T-cell (primary cell): ENCODE results near the gene SLC25A10. TPM values are rescaled to one million over a fixed set of nuclear protein-coding genes. Genes with fewer than 3 reads are reported as not detected.

ENCODE experiments used
- ATAC-seq, 4 experiments: fragments of 200-7000 bp in 3 of 4; fragments of 150-1000 bp in 1 of 4; cut with Tn5 transposase; replicated peaks in 1 of 4; 1 replicate in 3 of 4; 2 replicates in 1 of 4; pipeline ENCODE4 v1.10.0; 2021; ENCODE audit warnings: moderate library complexity in 3 of 4, mild to moderate bottlenecking in 2 of 4, moderate number of reproducible peaks in 1 of 4
- CTCF ChIA-PET, 2 donors: fragments of 300-600 bp; sonication (Branson Sonifier 250); formaldehyde crosslinking; loops; one replicate each; lab custom pipeline; 2022; ENCODE audit warnings: antibody characterized with exemption in 2 of 2; lab: Charles Lee
- POLR2A ChIA-PET, 2 donors: fragments of 300-600 bp; sonication (Branson Sonifier 250); formaldehyde crosslinking; loops; one replicate each; lab custom pipeline; 2022; ENCODE audit warnings: antibody characterized with exemption in 2 of 2; lab: Charles Lee
- DNase-seq, 35 experiments: peaks; one replicate each; pipeline versions ENCODE4 v3.0.0 to v3.0.0-alpha.2; 2013 to 2023
- H3K27ac ChIP-seq: one replicate; pipeline ENCODE4 v1.5.1; 2013; ENCODE audit warnings: low read length
- H3K27me3 ChIP-seq, 2 experiments: replicated peaks in 1 of 2; 1 replicate in 1 of 2; 2 replicates in 1 of 2; pipeline versions ENCODE4 v1.6.1 to v1.7.0; 2013; ENCODE audit warnings: low read length in 1 of 2, mixed read lengths in 1 of 2; ENCODE audit not compliant: control insufficient read depth in 2 of 2, insufficient read depth in 2 of 2; ENCODE audit errors: extremely low read depth in 1 of 2
- H3K36me3 ChIP-seq, 2 donors: 1 replicate in 1 of 2; 2 replicates in 1 of 2; pipeline versions ENCODE4 v1.6.1 to v1.7.0; 2013; ENCODE audit warnings: low read length in 1 of 2; ENCODE audit not compliant: control insufficient read depth in 2 of 2, insufficient read depth in 1 of 2; ENCODE audit errors: extremely low read depth in 1 of 2
- H3K4me1 ChIP-seq, 2 experiments: 1 replicate in 1 of 2; 2 replicates in 1 of 2; pipeline versions ENCODE4 v1.6.1 to v1.7.0; 2013; ENCODE audit warnings: low read length in 2 of 2, mixed read lengths in 1 of 2; ENCODE audit not compliant: insufficient read depth in 2 of 2, control insufficient read depth in 1 of 2; ENCODE audit errors: extremely low read depth in 1 of 2
- H3K4me3 ChIP-seq, 2 donors: 1 replicate in 1 of 2; 2 replicates in 1 of 2; pipeline versions ENCODE4 v1.5.1 to v1.7.0; 2013; ENCODE audit warnings: mild to moderate bottlenecking in 2 of 2, low read length in 1 of 2, moderate library complexity in 1 of 2; ENCODE audit not compliant: control insufficient read depth in 1 of 2; ENCODE audit errors: extremely low read depth in 1 of 2
- H3K9me3 ChIP-seq: 2 replicates; pipeline ENCODE4 v1.7.0; 2013
- H3K27ac Mint-ChIP-seq, 2 donors: one replicate each; pipeline ENCODE4 v1.8.0; 2020 to 2021; ENCODE audit warnings: mild to moderate bottlenecking in 2 of 2, mixed read lengths in 2 of 2
- H3K27me3 Mint-ChIP-seq, 2 donors: one replicate each; pipeline ENCODE4 v1.8.0; 2021 to 2022; ENCODE audit warnings: mixed read lengths in 2 of 2
- H3K36me3 Mint-ChIP-seq: one replicate; pipeline ENCODE4 v1.8.0; 2021; ENCODE audit warnings: mixed read lengths
- H3K4me1 Mint-ChIP-seq, 3 donors: one replicate each; pipeline ENCODE4 v1.8.0; 2020 to 2022; ENCODE audit warnings: mixed read lengths in 3 of 3, mild to moderate bottlenecking in 1 of 3
- H3K4me3 Mint-ChIP-seq, 3 donors: one replicate each; pipeline ENCODE4 v1.8.0; 2020 to 2022; ENCODE audit warnings: mild to moderate bottlenecking in 3 of 3, mixed read lengths in 3 of 3, moderate library complexity in 3 of 3
- H3K9me3 Mint-ChIP-seq, 3 donors: one replicate each; pipeline ENCODE4 v1.8.0; 2020 to 2022; ENCODE audit warnings: mixed read lengths in 3 of 3
- WGBS: methylation state at CpG from one replicate; pipeline ENCODE4 v1.1.5; 2013; ENCODE audit warnings: missing lambda C conversion rate; ENCODE audit not compliant: insufficient coverage; 5-methylcytosine and 5-hydroxymethylcytosine counted together
- total RNA-seq, 35 experiments: library from RNA in 6 of 35; stranded (reverse) in 6 of 35; fragments of 120-200 nt in 1 of 35; gene quantifications; one replicate each; pipeline versions ENCODE4 v1.2.1 to v1.2.4 and lab custom pipeline; 2013 to 2026

SLC25A10 gene
- total RNA-seq, 5 donors from 2014 or later (not counting 1 experiment from before 2014, with no cell fraction given), result 3.3 to 8.3 (median 7.4) TPM

GRCh38 chr17:81680150-81680549 lies 31.9 kb upstream of the SLC25A10 start:
- CTCF ChIA-PET, result no interaction called here

DNA sequence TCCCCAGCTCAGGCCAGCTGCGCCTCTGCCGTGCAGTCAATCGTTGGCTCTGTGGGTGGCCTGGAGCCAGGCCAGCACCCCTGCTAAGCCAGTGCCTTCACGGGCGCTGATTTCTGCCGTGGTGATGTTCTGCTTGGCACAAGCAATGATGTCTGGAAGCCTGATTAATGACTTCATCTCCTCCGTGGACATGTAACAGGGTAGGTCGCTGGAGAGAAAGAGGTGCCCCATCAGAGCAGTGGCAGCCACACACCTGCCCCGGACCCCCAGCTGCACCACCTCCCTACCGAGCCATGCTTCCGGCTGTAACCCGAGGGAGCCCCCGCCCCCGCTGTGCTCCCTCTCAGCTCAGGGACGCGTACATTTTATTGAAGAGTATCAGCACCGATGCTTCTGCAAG lies 30.4 kb upstream of the SLC25A10 start:
- Mint-ChIP-seq H3K27me3 (no peaks in the 10 kb centered on the region), H3K9me3 (no peaks in the 10 kb centered on the region), H3K4me3 (peak overlapping the region in 1 of 3 donors; percentile 92), H3K27ac (no peak overlapping the region), H3K36me3 (peaks cover 7% of the 10 kb centered on the region), H3K4me1 (peaks cover 31 to 38% (median 33%) of the 10 kb centered on the region in 3 donors)
- DNase-seq (no peak), ATAC-seq (no peak)
- Histone ChIP-seq H3K27me3 (no peaks in the 10 kb centered on the region), H3K4me3 (no peak overlapping the region), H3K27ac (no peak overlapping the region), H3K36me3 (peaks cover 1 to 11% of the 10 kb centered on the region in 2 donors), H3K9me3 (no peaks in the 10 kb centered on the region), H3K4me1 (peaks cover 9 to 38% of the 10 kb centered on the region in 2 experiments)
- ChIA-PET POLR2A (interaction anchor here in 1 of 2 donors (1.6 kb wide), 1 partner anchor 10 kb away, joined by 3 read pairs; no protein-coding TSS in a partner anchor), CTCF (no interaction called here)
- WGBS, result 93% methylated on average over 12 of the region's 17 CpGs

More at GRCh38 chr17:81680150-81680549, 31.9 kb upstream of the SLC25A10 start:
- H3K9me3 ChIP-seq, result no peaks in the 10 kb centered on the region
- H3K27me3 Mint-ChIP-seq, result no peaks in the 10 kb centered on the region
- no peaks in the 10 kb centered on the region for H3K9me3 Mint-ChIP-seq
- no peak overlapping the region for H3K27ac Mint-ChIP-seq
- POLR2A ChIA-PET, result no interaction called here
- no peak overlapping the region for H3K4me3 Mint-ChIP-seq
- H3K27ac ChIP-seq, result no peak overlapping the region
- no peaks in the 10 kb centered on the region for H3K27me3 ChIP-seq
- no peak overlapping the region for H3K4me3 ChIP-seq
- WGBS, result 96% methylated on average over 9 of the region's 11 CpGs
- peaks cover 7 to 27% of the 10 kb centered on the region in 2 experiments for H3K4me1 ChIP-seq
- DNase-seq (no peak), ATAC-seq (no peak)
- H3K36me3 ChIP-seq, result peaks cover 0 to 3% of the 10 kb centered on the region in 2 donors
- peaks cover 29 to 35% (median 33%) of the 10 kb centered on the region in 3 donors for H3K4me1 Mint-ChIP-seq
- H3K36me3 Mint-ChIP-seq, result peaks cover 3% of the 10 kb centered on the region

- no peak for ATAC-seq
- no peaks in the 10 kb centered on the region for H3K9me3 ChIP-seq
- Mint-ChIP-seq H3K4me1 (peaks cover 39 to 46% (median 40%) of the 10 kb centered on the region in 3 donors), H3K9me3 (no peaks in the 10 kb centered on the region), H3K27me3 (no peaks in the 10 kb centered on the region), H3K4me3 (peak overlapping the region; percentile 90 to 98 (median 92)), H3K27ac (peak overlapping the region; percentile 19 to 22), H3K36me3 (peaks cover 16% of the 10 kb centered on the region)
- ChIA-PET POLR2A (interaction anchor here (0.5 to 1.6 kb wide), 3 partner anchors 12 to 340 kb away, joined by 3 to 4 read pairs (median 3); partner anchors contain the start of gene CENPX (in 1 of the 2)), CTCF (interaction anchor here in 1 of 2 donors (1.1 kb wide), 1 partner anchor 22 kb away, joined by 3 read pairs; no protein-coding TSS in a partner anchor)
- H3K4me1 ChIP-seq, result peaks cover 9 to 41% of the 10 kb centered on the region in 2 experiments
- no peaks in the 10 kb centered on the region for H3K27me3 ChIP-seq
- peak overlapping the region; percentile 71 to 97 for H3K4me3 ChIP-seq
- WGBS, result 47% methylated on average over 19 of the region's 19 CpGs
- DNase-seq, result no peak
- no peak overlapping the region for H3K27ac ChIP-seq
- peaks cover 8 to 20% of the 10 kb centered on the region in 2 donors for H3K36me3 ChIP-seq
Measured at GRCh38 chr17:81682565-81683207, 29.4 kb upstream of the SLC25A10 start.

- WGBS, result under 1% methylated on average over 30 of the region's 37 CpGs
- Histone ChIP-seq H3K4me1 (peaks cover 9 to 41% of the 10 kb centered on the region in 2 experiments), H3K4me3 (peak overlapping the region; percentile 71 to 97), H3K27me3 (no peaks in the 10 kb centered on the region), H3K27ac (peak overlapping the region; percentile 35), H3K36me3 (peaks cover 8 to 24% of the 10 kb centered on the region in 2 donors), H3K9me3 (no peaks in the 10 kb centered on the region)
- Mint-ChIP-seq H3K4me3 (peak overlapping the region; percentile 90 to 98 (median 92)), H3K9me3 (no peaks in the 10 kb centered on the region), H3K36me3 (peaks cover 16% of the 10 kb centered on the region), H3K4me1 (peaks cover 39 to 45% (median 40%) of the 10 kb centered on the region in 3 donors), H3K27me3 (no peaks in the 10 kb centered on the region), H3K27ac (peak overlapping the region; percentile 19 to 22)
- ChIA-PET POLR2A (interaction anchor here (0.5 to 1.6 kb wide), 5 partner anchors 12 to 339 kb away, joined by 3 to 4 read pairs (median 3); partner anchors contain the start of gene CENPX (in 1 of the 2)), CTCF (interaction anchor here in 1 of 2 donors (0.5 to 1.1 kb wide), 2 partner anchors 23 to 33 kb away, joined by 3 to 7 read pairs; no protein-coding TSS in a partner anchor)
- DNase-seq, result peak in 1 of 35 experiments; percentile 20
- ATAC-seq, result peak; percentile 24 to 33 (median 25)
Measured at GRCh38 chr17:81683208-81683583, 28.9 kb upstream of the SLC25A10 start.

- Mint-ChIP-seq H3K36me3 (peaks cover 19% of the 10 kb centered on the region), H3K27ac (peak within 1 kb of the TSS; percentile 95 to 96), H3K4me3 (peak within 1 kb of the TSS; percentile 90 to 98 (median 92)), H3K4me1 (peaks cover 39 to 48% (median 40%) of the 10 kb centered on the region in 3 donors), H3K27me3 (no peaks in the 10 kb centered on the region), H3K9me3 (no peaks in the 10 kb centered on the region)
- WGBS, result under 1% methylated on average over 109 of the region's 112 CpGs
- Histone ChIP-seq H3K9me3 (no peaks in the 10 kb centered on the region), H3K27me3 (no peaks in the 10 kb centered on the region), H3K27ac (peak within 1 kb of the TSS; percentile 35), H3K4me3 (peak within 1 kb of the TSS; percentile 88 to 97), H3K36me3 (peaks cover 11 to 30% of the 10 kb centered on the region in 2 donors), H3K4me1 (peaks cover 9 to 44% of the 10 kb centered on the region in 2 experiments)
- ChIA-PET POLR2A (interaction anchor here (0.6 to 1.6 kb wide), 4 partner anchors 13 to 339 kb away, joined by 3 read pairs; partner anchors contain the start of gene CENPX (in 1 of the 2)), CTCF (interaction anchor here in 1 of 2 donors (0.5 to 1.1 kb wide), 2 partner anchors 23 to 33 kb away, joined by 3 to 7 read pairs; no protein-coding TSS in a partner anchor)
- DNase-seq (peak; percentile 92 to 99 (median 97)), ATAC-seq (peak; percentile 98)
Measured at GRCh38 chr17:81683584-81684441, 28.3 kb upstream of the SLC25A10 start, which contains the start of the genes ARL16 and HGS. ARL16 (minus strand) TSS chr17:81683797; CDS start chr17:81683753, 44 bp downstream. HGS (plus strand) TSS chr17:81684011; CDS start chr17:81684067, 56 bp downstream.
